IMR-90 (cell line): ENCODE measurements around the gene CKLF.

Experiments
- CTCF ChIP-seq: conservative IDR thresholded peaks from 2 replicates; pipeline ENCODE4 v1.5.1; 2012; ENCODE audit warnings: mild to moderate bottlenecking, low read depth, low read length, improper control_type of control experiment
- RCOR1 ChIP-seq: IDR thresholded peaks from 2 replicates; pipeline ENCODE4 v1.6.1; 2012; ENCODE audit warnings: mild to moderate bottlenecking, low read length, improper control_type of control experiment; ENCODE audit not compliant: insufficient replicate concordance
- SMC3 ChIP-seq: fragments of 150-350 bp; IDR thresholded peaks from 2 replicates; pipeline ENCODE4 v1.6.1; 2016; ENCODE audit warnings: low read depth, mild to moderate bottlenecking, antibody characterized with exemption, low read length, moderate library complexity

GRCh38 chr16:66511602-66512271 lies 40.6 kb upstream of the CKLF start:
- TF ChIP-seq RCOR1 (no peak), CTCF (no peak), SMC3 (no peak)
